Gastrocnemius medialis (tissue), 4 donors: ENCODE measurements around the gene HPS5.

ENCODE experiments used
- CTCF ChIP-seq, 5 experiments: fragments of 450-650 bp in 3 of 5; fragments of 200-600 bp in 2 of 5; sonication (generic) in 2 of 5; IDR thresholded peaks in 4 of 5; conservative IDR thresholded peaks in 1 of 5; 1 replicate in 4 of 5; 2 replicates in 1 of 5; pipeline ENCODE4 v1.5.1; 2016 to 2019; ENCODE audit warnings: antibody characterized with exemption in 5 of 5, mild to moderate bottlenecking in 3 of 5, moderate library complexity in 3 of 5
- POLR2A ChIP-seq, 2 donors: fragments of 450-650 bp; IDR thresholded peaks; one replicate each; pipeline ENCODE4 v1.6.1; 2017; ENCODE audit warnings: antibody characterized with exemption in 2 of 2, mild to moderate bottlenecking in 2 of 2, moderate library complexity in 2 of 2

GRCh38 chr11:18312012-18312411 is 9.9 kb downstream of the HPS5 start:
- no peak for TF ChIP-seq POLR2A (IDR thresholded peaks at IDR 0.05)
- no peak for TF ChIP-seq CTCF (IDR thresholded peaks at IDR 0.05 in 4 of 5, conservative IDR thresholded peaks at IDR 0.05 in 1 of 5)
